GM19193 (cell line): ENCODE data around the gene NPAS2.

Experiments used
- POLR2A ChIP-seq: IDR thresholded peaks from 4 replicates; pipeline ENCODE4 v1.6.1; 2011; ENCODE audit not compliant: insufficient read depth, insufficient read length; ENCODE audit errors: extremely low read depth

The NPAS2 gene

DNA sequence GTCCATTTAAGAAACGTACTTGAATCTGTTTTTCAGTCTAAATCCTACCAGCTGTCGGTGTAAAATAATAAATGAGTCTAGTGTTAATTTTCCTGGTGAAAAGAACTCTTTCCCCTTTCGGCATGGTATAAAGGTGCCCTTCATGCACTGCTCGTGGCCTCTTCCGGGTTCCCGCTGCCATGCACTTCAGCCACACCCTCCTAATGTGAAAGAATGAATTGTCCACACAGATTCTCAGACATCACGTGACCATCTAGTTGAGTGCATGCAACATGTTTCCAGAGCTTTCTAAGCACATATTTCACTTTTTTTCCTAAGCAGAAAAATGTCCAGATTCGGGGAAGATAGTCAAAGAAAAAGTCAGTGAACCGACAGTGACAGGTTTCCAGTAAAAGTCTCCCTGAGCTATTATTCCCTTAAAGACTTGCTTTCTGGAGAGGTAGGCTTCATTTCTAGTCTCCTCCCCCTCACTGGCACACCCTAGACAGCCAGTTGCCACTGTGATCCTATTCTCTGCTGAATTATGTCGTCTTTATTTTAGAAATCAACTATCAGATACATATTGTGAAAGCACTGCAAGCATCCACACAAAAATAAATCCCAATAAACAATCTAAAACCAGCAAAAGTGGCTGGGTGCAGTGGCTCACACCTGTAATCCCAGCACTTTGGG, 116.3 kb downstream of the NPAS2 start:
- no peak for TF ChIP-seq POLR2A

DNA sequence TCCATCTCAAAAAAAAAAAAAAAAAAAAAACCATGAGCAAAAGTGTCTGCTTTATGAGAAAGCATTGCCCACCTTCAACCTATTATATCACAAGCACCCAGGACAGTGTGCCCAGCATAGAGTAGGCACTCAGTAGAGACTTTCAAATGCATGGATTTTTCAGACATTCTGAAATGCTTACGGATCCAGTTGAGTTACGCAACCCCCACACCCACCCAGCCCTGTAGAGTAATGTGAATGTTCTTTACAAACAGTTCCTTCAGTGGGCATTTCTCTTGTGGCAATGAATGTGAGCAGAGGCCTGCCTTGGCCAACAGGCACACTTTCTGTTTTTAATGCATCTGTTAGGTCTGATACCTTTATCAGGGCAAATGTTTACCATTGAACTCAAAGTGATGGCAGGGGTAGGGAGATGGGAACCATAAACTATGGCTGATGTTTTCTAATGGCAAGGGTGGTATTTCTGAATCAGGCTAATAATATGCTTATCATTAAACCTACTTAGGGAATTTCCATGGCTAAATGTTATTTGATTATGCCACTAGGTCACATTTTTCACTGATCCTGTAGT, 117.1 kb downstream of the NPAS2 start:
- no peak for TF ChIP-seq POLR2A

DNA sequence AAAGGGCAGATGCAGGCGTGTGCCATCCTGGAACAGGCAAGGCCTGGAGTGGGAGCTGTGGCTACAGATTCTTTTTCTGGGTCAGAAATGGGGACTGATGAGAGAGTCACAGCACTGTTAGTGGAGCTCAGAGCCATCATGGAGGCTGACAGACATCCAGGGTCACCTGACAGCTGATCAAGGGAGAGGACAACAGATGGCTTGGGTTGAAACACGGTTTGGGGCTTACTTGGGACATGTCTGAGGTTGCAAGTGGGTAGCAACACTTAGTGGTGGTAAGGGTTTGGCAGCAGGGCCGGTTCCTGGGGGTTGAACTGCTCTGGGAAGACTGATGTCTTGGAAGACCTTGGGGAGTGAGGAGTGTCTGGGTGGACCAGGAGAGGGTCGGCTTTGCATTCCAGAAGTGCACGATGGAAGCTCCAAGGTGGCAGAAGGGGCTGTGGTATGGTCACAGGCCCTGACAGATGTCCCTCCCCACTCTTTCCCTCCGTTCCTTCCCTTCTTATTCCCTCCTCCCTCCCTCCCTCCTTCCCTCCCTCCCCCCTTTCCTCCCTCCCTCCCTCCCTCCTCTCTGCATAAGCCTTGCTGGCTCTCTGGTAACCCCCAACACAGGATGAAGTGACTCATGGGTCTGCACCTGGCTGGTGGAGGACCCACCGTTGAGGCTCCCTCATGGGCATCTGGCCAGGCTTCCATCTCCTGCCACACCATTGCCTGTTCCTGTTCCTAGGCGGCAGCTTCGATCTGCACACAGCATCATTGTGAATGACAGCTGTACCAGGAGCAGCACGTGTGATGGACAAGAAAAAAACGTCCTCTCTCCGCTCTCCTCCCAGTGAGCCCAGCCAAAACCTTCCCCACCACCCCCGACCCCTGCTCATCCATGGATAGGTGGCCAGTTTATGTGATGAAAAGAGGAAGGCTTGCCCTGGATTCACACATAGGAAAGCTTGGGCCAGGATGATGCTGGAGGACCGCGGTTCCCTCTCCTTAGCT, 118.4 kb downstream of the NPAS2 start:
- no peak for TF ChIP-seq POLR2A

DNA sequence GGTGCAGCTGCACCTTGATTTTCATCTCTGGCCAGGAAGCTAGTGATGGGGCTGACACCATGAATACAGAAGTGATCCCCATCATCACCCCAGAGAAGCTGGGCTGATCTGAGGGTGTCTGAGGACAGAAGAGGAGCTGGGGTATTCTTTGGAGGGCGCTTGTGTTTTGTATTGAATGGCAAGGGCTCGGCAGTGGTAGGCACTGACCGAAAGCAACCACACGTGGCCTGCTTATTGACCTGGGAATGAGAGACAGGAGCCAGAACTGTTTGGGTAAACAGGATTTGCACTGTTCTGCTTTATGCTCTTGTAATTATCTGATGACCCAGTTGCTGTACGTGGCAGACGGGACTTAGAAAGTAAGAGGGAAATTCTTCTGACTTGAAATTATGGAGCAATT, 119.5 kb downstream of the NPAS2 start:
- no peak for TF ChIP-seq POLR2A

DNA sequence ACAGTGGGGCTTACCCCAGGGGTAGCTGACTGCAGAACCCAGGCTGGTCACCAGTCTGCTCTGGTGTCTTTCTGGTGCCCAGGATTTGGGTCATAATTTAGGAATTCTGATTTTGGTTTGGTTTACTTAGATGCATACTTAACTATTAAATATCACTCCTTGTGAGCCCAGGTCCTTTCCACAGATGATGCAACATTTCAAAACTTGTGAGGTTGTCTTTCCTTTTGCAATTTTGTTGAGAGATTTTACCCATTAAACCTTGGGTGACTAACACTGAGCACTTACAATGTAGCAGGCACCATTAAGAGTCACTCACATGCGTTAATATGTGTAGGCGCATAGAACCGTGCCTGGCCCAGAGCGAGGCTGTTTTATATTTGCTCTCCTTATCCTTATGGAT, 120.3 kb downstream of the NPAS2 start:
- TF ChIP-seq POLR2A: no peak

DNA sequence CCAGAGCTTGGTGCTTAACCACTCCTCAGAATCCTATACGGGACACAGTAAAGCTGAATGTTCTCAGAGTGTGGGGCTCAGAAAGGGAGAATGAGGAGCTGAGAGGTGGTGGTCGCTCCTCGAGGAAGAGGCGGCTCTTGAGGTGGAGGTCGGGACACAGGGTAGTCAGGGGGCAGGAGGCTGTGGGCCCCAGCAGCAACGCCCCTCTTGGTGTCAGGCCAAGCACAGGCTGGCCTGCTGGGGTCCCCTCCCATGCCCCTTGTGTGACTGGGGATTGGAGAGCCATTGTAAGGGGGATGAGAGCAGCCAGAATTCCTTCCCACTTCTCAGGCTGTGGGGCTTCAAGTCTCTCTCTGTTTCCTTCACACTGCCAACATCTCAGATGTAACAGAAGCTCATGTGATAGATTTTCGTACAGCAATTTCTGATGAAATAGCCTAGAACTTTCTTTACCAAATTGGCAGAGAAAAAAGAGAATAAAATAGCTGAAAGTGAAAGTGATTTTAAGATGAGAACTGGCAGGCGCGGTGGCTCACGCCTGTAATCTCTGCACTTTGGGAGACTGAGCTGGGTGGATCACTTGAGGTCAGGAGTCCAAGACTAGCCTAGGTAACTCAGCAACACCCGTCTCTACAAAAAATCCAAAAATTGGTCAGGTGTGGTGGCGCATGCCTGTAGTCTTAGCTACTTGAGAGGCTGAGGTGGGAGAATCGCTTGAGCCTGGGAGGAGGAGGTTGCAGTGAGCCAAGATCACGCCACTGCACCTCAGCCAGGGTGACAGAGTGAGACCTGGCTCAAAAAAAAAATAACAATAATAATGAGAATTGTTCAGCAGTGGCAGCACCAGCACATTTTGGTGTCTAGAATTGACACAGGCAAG, 121.1 kb downstream of the NPAS2 start:
- no peak for TF ChIP-seq POLR2A

DNA sequence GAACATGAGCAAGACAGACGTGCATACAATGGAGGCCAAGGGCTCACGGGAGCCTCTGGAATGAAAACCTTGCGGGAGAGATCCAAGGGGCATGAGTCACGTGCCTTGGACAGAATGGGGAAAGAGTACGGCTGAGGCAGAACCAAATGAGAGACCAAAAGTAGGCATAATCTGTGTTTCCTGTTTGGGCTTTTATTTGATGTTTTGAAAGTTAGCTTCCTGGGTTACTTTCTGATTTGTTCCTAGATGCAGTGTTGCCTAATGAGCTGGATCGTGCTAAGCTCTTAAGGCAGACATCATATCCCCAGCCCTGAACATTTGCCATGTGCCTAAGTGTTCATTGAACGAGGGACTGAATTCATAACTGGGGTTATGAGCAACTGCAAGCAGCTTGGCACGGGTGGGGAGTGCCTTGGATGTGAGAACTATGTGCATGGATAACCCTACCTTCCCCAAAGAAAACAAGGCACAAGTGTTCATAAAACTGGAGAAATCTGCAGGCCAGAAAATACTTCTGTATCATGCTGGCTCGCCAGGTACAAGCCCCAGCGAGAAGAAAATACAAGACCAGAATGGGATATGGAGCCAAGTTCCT, 121.8 kb downstream of the NPAS2 start:
- no peak for TF ChIP-seq POLR2A

DNA sequence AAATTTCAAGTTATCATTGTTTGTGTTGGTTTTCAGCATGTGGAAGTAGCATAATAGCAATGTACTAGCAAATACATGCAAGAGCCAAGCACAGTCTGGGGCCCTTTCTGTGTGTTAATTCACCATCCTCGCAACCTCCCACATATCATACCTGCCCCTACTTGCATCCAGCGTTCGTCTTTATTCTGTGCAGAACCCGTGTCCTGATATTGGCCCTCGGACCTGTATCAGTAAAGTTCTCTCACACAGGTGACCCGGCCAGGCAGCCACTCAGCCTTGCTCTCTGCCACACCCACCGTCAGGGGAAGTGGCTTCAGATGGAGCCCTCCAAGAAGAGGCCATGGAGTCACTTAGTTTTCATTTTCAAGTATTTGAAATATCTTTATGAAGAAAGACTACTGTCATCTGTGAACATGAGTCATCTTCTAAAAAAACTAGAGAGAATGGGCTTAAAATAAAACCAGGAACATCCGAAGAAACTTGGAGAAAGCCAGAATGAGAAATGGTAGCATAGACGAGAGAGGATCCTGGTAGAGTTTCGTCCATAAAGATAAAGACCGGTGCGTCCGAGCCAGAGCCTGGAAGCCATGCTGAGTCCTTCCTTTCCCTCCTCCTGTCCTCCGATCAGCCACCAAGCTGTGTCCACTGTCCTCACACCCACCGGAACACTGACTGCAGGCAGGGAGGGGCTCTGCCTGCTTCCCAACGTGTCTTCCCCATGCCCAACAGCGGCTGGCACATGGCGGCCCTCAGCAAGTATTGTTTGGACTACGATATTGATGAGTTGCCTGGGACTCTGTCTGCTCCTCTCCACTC, 124.9 kb downstream of the NPAS2 start:
- no peak for TF ChIP-seq POLR2A

DNA sequence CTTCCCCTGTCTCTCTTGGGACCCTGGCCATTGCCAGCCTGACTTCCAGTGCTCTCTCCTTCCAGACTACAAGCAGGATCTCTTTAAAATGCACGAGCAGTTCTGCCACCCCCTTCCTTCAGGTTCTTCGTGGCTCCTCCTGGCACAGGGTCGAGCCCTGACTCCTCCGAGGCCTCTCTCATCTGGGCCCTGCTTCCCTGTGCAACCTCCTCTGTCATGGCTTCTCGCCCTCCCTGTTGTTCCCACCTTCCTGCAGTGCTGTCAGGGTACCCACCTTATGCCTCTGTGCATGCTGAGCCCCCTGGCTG, 125.4 kb downstream of the NPAS2 start:
- no peak for TF ChIP-seq POLR2A

DNA sequence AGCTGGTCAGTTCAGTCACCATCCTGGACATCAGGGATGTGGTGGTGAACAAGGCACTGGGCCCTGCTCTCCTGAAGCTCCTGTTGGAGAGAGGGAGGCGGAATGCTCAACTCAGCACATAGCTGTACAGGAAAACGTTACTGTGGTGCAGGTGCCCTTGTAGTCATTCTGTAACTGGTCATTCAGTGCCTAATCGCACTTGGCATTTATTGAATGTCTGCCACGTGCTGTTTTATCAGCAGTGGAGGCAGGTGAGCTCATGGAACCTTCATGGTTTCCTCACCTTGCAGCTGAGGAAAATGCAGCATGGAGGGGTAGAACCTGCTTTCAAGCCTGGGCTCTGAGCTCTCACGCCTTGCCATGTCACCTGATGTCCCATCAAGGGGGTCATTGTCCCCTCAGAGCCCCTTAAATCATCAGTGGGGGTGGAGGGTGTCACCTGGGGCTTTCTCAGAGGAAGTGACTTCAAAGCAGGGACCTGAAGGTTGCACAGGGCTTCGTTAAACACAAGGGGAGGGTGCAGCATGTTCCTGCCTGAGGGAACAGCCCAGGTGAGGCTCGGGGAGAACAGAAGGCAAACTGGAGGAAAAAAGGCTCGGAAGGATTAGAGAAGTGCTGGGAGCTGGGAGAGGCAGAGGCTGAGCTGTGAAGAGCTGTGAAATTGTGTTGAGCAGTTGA, 126.1 kb downstream of the NPAS2 start:
- no peak for TF ChIP-seq POLR2A

DNA sequence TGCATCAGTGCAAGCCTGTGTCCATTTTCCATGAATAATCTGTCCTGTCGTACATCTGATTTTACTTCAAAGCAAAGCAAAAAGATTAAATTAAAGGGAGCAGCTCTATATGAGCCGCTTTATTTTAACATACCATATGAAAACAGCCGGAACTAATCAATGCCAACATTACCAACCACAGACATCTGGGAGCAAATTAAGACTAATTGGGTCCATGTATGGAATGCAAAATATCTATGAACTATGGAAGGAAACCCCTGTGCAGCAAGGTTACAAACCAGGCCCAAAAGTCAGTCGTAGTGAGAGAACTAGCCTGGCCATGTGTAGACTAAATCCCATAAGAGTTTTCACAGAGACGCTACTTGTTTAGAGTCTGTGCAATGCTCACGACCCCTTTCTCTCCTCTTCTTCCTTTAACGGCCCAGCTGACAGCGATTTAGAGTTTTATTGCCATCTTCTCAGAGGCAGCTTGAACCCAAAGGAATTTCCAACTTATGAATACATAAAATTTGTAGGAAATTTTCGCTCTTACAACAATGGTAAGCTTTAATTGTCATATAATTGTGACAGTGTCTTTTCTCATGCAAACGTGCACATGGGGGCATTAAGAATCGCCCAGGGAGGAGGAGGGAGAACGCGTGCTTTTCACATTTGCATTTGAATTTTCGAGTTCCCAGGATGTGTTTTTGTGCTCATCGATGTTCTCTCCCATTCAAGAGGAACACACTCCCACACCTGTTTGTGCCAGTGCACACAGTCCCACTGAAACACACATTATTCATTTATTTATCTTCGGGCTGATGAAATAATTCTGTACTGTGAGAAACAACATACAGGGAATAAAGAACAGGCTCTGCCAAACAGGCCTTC, 129.2 kb downstream of the NPAS2 start:
- no peak for TF ChIP-seq POLR2A

DNA sequence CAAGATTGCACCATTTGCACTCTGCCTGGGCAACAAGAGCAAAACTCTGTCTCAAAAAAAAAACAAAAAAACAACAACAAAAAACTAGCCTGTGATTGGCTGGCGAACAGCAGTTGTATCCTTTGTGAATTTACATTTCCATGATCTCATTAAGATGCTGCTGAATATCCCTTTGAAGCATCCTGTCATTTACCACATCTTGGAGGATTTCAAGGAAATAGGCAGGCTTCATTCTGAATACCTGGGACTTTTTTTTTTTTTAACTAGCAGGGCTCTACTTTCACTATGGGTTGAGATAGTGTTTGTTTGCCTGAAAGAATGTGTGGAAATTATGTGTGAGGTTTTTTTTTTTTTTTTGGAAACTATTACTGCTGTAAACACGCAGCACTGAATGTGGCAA, 132.6 kb downstream of the NPAS2 start:
- TF ChIP-seq POLR2A: no peak
